HepG2 (cell line): ENCODE results near the gene CTDP1. TPM values are rescaled to one million over a fixed set of nuclear protein-coding genes. Genes with fewer than 3 reads are reported as not detected.

Experiments
- ASH2L ChIP-seq: fragments of 300-600, 200-600 bp; sonication (generic); IDR thresholded peaks from 2 replicates; pipeline ENCODE4 v1.7.0; 2017; ENCODE audit warnings: low read depth, mild to moderate bottlenecking, moderate library complexity, mixed read lengths, low read length; ENCODE audit not compliant: insufficient read length
- ELF4 ChIP-seq: sonication (generic); formaldehyde crosslinking; IDR thresholded peaks from 2 replicates; pipeline ENCODE4 v1.5.0; 2020; ENCODE audit warnings: missing genetic modification reagents, mild to moderate bottlenecking, moderate library complexity, borderline replicate concordance
- FIP1L1 ChIP-seq: fragments of 200-400 bp; formaldehyde crosslinking; IDR thresholded peaks from 2 replicates; pipeline ENCODE4 v1.6.1; 2018; ENCODE audit warnings: low read depth, mild to moderate bottlenecking, low read length, moderate library complexity, borderline replicate concordance; ENCODE audit not compliant: insufficient read depth
- HDAC1 ChIP-seq: sonication (generic); formaldehyde crosslinking; IDR thresholded peaks from 2 replicates; pipeline ENCODE4 v1.5.1; 2020; ENCODE audit warnings: mild to moderate bottlenecking, missing genetic modification reagents
- HOXA3 ChIP-seq: sonication (generic); formaldehyde crosslinking; IDR thresholded peaks from 2 replicates; pipeline ENCODE4 v1.5.0; 2020; ENCODE audit warnings: missing genetic modification reagents
- JUND ChIP-seq: sonication (generic); formaldehyde crosslinking; IDR thresholded peaks from 2 replicates; pipeline ENCODE4 v1.8.0; 2022; ENCODE audit warnings: mild to moderate bottlenecking, missing genetic modification reagents
- KLF11 ChIP-seq: IDR thresholded peaks from 2 replicates; pipeline ENCODE4 v1.6.1; 2016; ENCODE audit warnings: missing compliant biosample characterization
- MED13 ChIP-seq: sonication (generic); formaldehyde crosslinking; IDR thresholded peaks from 2 replicates; pipeline ENCODE4 v1.5.0; 2020; ENCODE audit warnings: missing genetic modification reagents
- MXI1 ChIP-seq: IDR thresholded peaks from 3 replicates; pipeline ENCODE4 v1.6.1; 2012; ENCODE audit warnings: low read depth, low read length, inconsistent platforms, borderline replicate concordance
- PHB2 ChIP-seq: fragments of 450-650 bp; IDR thresholded peaks from 2 replicates; pipeline ENCODE4 v1.6.1; 2018; ENCODE audit not compliant: partially characterized antibody
- POLR2AphosphoS5 ChIP-seq: IDR thresholded peaks from 2 replicates; pipeline ENCODE4 v1.6.1; 2012; ENCODE audit warnings: low read depth, low read length
- RFX5 ChIP-seq: IDR thresholded peaks from 2 replicates; pipeline ENCODE4 v1.6.1; 2011; ENCODE audit warnings: low read depth, low read length, improper control_type of control experiment
- SAP130 ChIP-seq: IDR thresholded peaks from 2 replicates; pipeline ENCODE4 v1.6.1; 2016; ENCODE audit warnings: low read depth
- ZBTB7B ChIP-seq: sonication (generic); formaldehyde crosslinking; IDR thresholded peaks from 2 replicates; pipeline ENCODE4 v1.4.0; 2020; ENCODE audit warnings: missing genetic modification reagents
- ZNF335 ChIP-seq: sonication (generic); formaldehyde crosslinking; IDR thresholded peaks from 2 replicates; pipeline ENCODE4 v1.4.0; 2020; ENCODE audit warnings: missing genetic modification reagents
- ZNF337 ChIP-seq: sonication (generic); formaldehyde crosslinking; IDR thresholded peaks from 2 replicates; pipeline ENCODE4 v1.5.1; 2020; ENCODE audit warnings: missing genetic modification reagents, low read depth, mild to moderate bottlenecking, borderline replicate concordance
- ZNF773 ChIP-seq: sonication (generic); formaldehyde crosslinking; IDR thresholded peaks from 2 replicates; pipeline ENCODE4 v1.4.0; 2020; ENCODE audit warnings: missing genetic modification reagents, borderline replicate concordance
- ZNF777 ChIP-seq: sonication (generic); formaldehyde crosslinking; IDR thresholded peaks from 2 replicates; pipeline ENCODE4 v1.4.0; 2020; ENCODE audit warnings: missing genetic modification reagents
- ZNF790 ChIP-seq: sonication (generic); formaldehyde crosslinking; IDR thresholded peaks from 2 replicates; pipeline ENCODE4 v1.8.0; 2022; ENCODE audit warnings: missing genetic modification reagents, mild to moderate bottlenecking, borderline replicate concordance
- ZNF891 ChIP-seq: sonication (generic); formaldehyde crosslinking; IDR thresholded peaks from 2 replicates; pipeline ENCODE4 v1.5.0; 2020; ENCODE audit warnings: mild to moderate bottlenecking, missing genetic modification reagents
- ZSCAN25 ChIP-seq: sonication (generic); formaldehyde crosslinking; IDR thresholded peaks from 2 replicates; pipeline ENCODE4 v1.8.0; 2022; ENCODE audit warnings: mild to moderate bottlenecking, missing genetic modification reagents
- ZSCAN9 ChIP-seq: IDR thresholded peaks from 2 replicates; pipeline ENCODE4 v1.6.1; 2016; ENCODE audit warnings: borderline replicate concordance
- polyA plus RNA-seq, 8 experiments: library from polyadenylated mRNA; depleted of rRNA in 3 of 8; stranded (reverse) in 7 of 8; unstranded in 1 of 8; fragments of >200 nt; fragmentation: Illumina TruSeq in 4 of 8; extraction: Trizol in 4 of 8; gene quantifications; 2 replicates each; pipeline versions ENCODE4 v1.2.1 to v1.2.3, GENCODE V29; 2011 to 2016; ENCODE audit warnings: low read depth in 4 of 8, missing spikeins in 1 of 8, mixed read lengths in 1 of 8; ENCODE audit not compliant: insufficient read depth in 1 of 8
- total RNA-seq, 5 experiments: library from RNA; depleted of rRNA; stranded (reverse); fragments of >200 nt; fragmentation: Illumina TruSeq; extraction: Trizol; gene quantifications; 2 replicates each; pipeline ENCODE4 v1.2.3, GENCODE V29; 2016; ENCODE audit warnings: low read depth in 1 of 5
- TF ChIP-seq, protein P1 (sequence below): sonication (generic); formaldehyde crosslinking; IDR thresholded peaks from 2 replicates; pipeline ENCODE4 v1.4.0; 2020; ENCODE audit warnings: missing genetic modification reagents
- TF ChIP-seq, protein P2 (sequence below): sonication (generic); formaldehyde crosslinking; IDR thresholded peaks from 2 replicates; pipeline ENCODE4 v1.4.0; 2020; ENCODE audit warnings: missing genetic modification reagents
- TF ChIP-seq, protein P3 (sequence below): IDR thresholded peaks from 2 replicates; pipeline ENCODE4 v1.6.1; 2016; ENCODE audit warnings: missing biosample characterization, missing genetic modification reagents, low read depth
- TF ChIP-seq, protein P4 (sequence below): sonication (generic); formaldehyde crosslinking; IDR thresholded peaks from 2 replicates; pipeline ENCODE4 v1.8.0; 2023; ENCODE audit warnings: mild to moderate bottlenecking, missing genetic modification reagents

Gene CTDP1
- total and polyA plus RNA-seq, 2 of the 13 experiments (the other 11 are each of a cell fraction or from before 2014, with no cell fraction given) = 6.9 to 11.0 TPM

DNA sequence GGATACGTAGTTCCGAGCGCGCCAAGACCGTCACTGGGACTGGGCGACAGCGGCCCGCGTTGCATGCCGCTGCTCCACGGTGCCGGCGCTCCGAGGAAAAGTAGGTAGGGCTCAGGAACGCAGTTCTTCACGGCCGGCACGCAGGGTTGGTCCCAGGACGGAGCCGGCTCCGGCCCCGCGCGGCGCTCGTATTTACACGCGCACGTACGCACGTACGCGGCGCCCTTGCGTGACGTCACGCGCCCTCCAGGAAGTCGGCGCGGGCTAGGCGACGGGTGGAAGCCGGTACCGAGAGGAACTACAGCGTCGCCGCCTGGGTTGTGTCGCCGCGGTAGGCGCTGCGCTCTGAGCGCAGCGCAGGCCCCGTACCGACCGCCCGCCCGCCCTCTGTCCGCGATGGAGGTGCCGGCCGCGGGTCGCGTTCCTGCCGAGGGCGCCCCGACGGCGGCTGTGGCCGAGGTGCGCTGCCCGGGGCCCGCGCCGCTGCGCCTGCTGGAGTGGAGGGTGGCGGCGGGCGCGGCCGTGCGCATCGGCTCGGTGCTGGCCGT is at the start of gene CTDP1 (continued):
- TF ChIP-seq ZNF773 = no peak
- TF ChIP-seq HOXA3 = peak; percentile 84; the same call in 1 of the 2 replicates
- TF ChIP-seq PHB2 = no peak
- TF ChIP-seq ZSCAN9 (CRISPR knock-in tag) = 0 out of 2 replicates have a peak, but pooled peaks have one; percentile 12
- TF ChIP-seq, protein P1, sequence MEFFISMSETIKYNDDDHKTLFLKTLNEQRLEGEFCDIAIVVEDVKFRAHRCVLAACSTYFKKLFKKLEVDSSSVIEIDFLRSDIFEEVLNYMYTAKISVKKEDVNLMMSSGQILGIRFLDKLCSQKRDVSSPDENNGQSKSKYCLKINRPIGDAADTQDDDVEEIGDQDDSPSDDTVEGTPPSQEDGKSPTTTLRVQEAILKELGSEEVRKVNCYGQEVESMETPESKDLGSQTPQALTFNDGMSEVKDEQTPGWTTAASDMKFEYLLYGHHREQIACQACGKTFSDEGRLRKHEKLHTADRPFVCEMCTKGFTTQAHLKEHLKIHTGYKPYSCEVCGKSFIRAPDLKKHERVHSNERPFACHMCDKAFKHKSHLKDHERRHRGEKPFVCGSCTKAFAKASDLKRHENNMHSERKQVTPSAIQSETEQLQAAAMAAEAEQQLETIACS (CRISPR knock-in tag) = peak; percentile 15; the same call in 1 of the 2 replicates
- peak; percentile 31; the same call in 2 of the 3 replicates for TF ChIP-seq MXI1
- 0 out of 2 replicates have a peak, but pooled peaks have one; percentile 28 for TF ChIP-seq POLR2AphosphoS5
- TF ChIP-seq ZNF891 (CRISPR knock-in tag) = 0 out of 2 replicates have a peak, but pooled peaks have one; percentile 72
- TF ChIP-seq HDAC1 (CRISPR knock-in tag) = peak; percentile 52; the same call in 1 of the 2 replicates
- peak; percentile 91 for TF ChIP-seq ASH2L
- no peak for TF ChIP-seq FIP1L1
- TF ChIP-seq RFX5 = peak; percentile 35; the same call in 1 of the 2 replicates
- peak; percentile 36; the same call in 1 of the 2 replicates for TF ChIP-seq JUND (CRISPR knock-in tag)
- no peak; the same call in 1 of the 2 replicates for TF ChIP-seq ELF4 (CRISPR knock-in tag)
- TF ChIP-seq KLF11 (CRISPR knock-in tag) = no peak
- TF ChIP-seq ZNF337 = peak; percentile 75; the same call in 1 of the 2 replicates
- TF ChIP-seq ZBTB7B (CRISPR knock-in tag) = no peak
- peak; percentile 76; the same call in 1 of the 2 replicates for TF ChIP-seq ZNF790 (CRISPR knock-in tag)
- no peak for TF ChIP-seq MED13
- TF ChIP-seq ZNF335 (CRISPR knock-in tag) = 0 out of 2 replicates have a peak, but pooled peaks have one; percentile 38
- TF ChIP-seq, protein P2, sequence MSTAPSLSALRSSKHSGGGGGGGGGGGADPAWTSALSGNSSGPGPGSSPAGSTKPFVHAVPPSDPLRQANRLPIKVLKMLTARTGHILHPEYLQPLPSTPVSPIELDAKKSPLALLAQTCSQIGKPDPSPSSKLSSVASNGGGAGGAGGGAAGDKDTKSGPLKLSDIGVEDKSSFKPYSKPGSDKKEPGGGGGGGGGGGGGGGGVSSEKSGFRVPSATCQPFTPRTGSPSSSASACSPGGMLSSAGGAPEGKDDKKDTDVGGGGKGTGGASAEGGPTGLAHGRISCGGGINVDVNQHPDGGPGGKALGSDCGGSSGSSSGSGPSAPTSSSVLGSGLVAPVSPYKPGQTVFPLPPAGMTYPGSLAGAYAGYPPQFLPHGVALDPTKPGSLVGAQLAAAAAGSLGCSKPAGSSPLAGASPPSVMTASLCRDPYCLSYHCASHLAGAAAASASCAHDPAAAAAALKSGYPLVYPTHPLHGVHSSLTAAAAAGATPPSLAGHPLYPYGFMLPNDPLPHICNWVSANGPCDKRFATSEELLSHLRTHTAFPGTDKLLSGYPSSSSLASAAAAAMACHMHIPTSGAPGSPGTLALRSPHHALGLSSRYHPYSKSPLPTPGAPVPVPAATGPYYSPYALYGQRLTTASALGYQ (CRISPR knock-in tag) = no peak; the same call in 1 of the 2 replicates
- TF ChIP-seq ZNF777 (CRISPR knock-in tag) = peak; percentile 54; the same call in 1 of the 2 replicates
- peak; percentile 85; the same call in 1 of the 2 replicates for TF ChIP-seq SAP130
- TF ChIP-seq, protein P3, sequence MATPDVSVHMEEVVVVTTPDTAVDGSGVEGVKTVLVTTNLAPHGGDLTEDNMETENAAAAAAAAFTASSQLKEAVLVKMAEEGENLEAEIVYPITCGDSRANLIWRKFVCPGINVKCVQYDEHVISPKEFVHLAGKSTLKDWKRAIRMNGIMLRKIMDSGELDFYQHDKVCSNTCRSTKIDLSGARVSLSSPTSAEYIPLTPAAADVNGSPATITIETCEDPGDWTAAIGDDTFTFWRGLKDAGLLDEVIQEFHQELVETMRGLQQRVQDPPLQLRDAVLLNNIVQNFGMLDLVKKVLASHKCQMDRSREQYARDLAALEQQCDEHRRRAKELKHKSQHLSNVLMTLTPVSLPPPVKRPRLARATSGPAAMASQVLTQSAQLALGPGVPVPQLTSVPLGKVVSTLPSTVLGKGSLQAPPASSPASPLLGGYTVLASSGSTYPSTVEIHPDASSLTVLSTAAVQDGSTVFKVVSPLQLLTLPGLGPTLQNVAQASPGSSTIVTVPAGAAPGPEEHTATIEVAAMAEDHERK (CRISPR knock-in tag) = peak; percentile 98
- TF ChIP-seq ZSCAN25 = 0 out of 2 replicates have a peak, but pooled peaks have one; percentile 11
- TF ChIP-seq, protein P4, sequence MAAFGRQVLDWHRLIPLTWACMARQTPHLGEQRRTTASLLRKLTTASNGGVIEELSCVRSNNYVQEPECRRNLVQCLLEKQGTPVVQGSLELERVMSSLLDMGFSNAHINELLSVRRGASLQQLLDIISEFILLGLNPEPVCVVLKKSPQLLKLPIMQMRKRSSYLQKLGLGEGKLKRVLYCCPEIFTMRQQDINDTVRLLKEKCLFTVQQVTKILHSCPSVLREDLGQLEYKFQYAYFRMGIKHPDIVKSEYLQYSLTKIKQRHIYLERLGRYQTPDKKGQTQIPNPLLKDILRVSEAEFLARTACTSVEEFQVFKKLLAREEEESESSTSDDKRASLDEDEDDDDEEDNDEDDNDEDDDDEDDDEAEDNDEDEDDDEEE = peak; percentile 84; the same call in 1 of the 2 replicates
